LoVo (cell line): Measurements from ENCODE around the gene SPATA1.
"Not testable (repeated sequence)": the region's sequence is repeated elsewhere in the genome, so short reads cannot be mapped to it uniquely, and the experiment has no call there.

Experiments
- DNase-seq: peaks from one replicate; pipeline ENCODE4 v3.0.0-alpha.2; 2016; ENCODE audit warnings: low spot score

SPATA1 gene

DNA sequence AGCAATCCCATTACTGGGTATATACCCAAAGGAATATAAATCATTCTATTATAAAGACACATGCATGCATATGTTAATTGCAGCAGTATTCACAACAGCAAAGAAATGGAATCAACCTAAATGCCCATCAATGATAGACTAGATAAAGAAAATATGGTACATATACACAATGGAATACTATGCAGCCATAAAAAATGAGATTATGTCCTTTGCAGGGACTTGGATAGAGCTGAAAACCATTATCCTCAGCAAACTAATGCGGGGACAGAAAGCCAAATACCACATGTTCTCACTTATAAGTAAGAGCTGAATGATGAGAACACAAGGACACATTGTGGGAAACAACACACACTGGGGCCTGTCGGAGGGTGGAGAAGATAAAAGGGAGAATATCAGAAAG, 88.8 kb downstream of the SPATA1 start:
- DNase-seq: not testable (repeated sequence)

DNA sequence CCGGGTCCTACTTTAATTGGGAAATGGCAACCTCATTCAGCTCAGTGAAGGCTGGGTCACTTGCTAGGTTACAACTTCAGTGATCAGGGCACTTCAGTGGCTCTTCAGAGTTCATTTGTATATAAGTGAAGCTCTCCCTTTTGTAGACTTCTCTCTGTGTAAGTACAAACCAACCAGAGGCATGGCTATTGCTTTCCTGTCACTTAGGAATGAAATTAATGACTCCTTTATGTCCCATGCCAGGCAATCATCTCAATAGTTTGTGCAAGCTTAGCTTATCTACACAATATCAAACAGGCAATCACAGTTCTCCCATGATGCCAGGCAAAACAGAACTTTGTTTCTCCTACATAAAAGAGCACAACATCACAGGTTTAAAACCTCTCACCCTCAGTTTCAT, 90.8 kb downstream of the SPATA1 start:
- DNase-seq: no peak

DNA sequence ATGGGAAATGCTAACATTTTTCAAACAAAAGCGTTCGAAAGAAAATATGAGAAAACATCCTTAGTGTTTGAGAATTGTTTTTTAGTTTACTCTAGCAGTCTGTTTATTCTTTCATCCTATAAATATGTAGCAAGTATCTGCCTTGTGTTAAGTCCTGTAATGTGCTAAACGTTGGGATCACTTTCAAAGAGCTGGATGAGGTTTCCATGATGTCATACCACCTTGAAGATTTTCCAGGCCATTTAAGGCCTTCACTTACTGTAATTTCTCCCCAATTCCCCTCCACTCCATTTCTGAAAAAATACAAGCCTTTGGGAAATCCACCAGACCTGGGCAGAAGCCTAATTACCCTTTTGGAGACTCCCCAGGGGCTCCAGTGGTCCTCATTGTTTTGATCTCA, 92.2 kb downstream of the SPATA1 start:
- no peak for DNase-seq

DNA sequence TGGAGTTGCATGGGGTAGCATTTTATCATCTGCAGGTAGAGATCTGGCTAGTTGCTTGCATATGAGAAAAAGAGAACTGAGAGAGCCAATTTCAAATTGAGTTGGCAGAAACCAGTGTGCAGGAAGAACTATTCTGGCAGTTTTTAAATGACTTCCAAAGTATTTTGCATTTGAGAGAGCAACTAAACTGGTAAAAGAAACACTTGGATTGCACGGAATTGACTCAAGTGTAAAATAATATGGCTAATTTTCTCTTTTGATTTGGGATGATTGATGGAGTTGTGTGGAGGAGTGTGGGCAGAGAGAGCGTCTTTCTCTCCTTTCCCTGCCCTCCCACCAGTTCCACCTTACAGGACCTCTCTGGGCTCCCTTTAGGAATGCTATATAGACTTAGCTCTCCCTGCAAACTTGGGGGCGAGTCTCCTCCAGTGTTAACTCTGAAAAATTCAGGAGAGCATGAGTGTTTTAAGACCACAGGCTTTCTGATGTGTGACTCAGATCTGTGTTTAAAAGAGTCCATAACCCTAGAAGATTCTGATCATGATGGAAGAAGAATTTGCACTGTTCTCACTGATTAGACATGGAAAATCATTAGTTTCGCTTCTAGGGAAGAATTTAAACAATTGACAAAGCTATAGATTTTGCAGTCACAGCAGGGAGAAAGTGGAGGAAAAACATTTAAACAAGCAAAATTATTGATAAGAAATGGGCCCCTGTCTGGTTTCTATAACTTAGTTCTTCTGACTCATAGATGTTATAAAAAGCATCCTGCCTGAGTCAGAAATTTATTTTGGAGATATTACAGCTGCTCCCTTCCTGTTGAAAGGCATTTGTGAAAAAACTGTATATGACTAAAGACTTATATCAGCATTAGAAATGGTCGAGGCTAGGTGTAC, 92.9 kb downstream of the SPATA1 start:
- peak; percentile 45 for DNase-seq

DNA sequence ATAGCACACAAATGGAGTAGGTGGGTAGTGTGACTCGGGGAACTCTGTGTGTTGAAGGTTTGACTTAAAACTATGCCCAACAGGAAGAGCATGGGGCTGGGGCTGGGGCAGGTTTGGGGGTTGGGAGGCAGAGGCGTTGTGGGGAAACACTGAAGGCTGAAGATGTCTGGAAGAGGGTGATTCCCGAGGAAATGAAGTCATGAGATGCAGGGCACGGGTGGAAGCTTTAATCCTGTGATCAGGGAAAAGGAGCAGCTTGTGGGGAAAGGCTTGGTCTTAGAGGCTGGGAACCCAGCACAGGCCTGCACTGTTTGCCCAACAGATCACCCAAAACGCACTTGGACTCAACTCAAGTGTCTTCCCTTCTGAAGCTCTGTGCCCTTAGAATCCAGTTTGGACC, 94.6 kb downstream of the SPATA1 start:
- DNase-seq: no peak

DNA sequence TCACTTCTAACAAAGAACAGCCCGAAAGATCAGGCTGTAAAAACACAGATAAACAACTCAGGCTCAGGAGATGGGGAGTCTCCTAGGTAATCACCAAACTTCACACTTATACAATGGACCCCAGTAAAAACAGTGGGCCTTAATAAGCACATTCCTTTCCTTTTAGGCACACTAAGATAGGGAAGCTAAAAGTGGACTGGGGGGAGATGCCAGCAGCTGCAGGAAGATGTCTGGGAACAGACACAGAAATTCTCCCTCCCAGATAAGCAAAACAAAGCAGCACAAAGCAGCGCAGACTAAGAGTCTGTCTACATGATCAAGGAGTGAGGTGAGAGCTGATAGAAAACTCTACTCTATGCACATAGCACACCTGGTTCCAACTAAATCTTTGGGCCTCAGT, 97.0 kb downstream of the SPATA1 start:
- DNase-seq: no peak

DNA sequence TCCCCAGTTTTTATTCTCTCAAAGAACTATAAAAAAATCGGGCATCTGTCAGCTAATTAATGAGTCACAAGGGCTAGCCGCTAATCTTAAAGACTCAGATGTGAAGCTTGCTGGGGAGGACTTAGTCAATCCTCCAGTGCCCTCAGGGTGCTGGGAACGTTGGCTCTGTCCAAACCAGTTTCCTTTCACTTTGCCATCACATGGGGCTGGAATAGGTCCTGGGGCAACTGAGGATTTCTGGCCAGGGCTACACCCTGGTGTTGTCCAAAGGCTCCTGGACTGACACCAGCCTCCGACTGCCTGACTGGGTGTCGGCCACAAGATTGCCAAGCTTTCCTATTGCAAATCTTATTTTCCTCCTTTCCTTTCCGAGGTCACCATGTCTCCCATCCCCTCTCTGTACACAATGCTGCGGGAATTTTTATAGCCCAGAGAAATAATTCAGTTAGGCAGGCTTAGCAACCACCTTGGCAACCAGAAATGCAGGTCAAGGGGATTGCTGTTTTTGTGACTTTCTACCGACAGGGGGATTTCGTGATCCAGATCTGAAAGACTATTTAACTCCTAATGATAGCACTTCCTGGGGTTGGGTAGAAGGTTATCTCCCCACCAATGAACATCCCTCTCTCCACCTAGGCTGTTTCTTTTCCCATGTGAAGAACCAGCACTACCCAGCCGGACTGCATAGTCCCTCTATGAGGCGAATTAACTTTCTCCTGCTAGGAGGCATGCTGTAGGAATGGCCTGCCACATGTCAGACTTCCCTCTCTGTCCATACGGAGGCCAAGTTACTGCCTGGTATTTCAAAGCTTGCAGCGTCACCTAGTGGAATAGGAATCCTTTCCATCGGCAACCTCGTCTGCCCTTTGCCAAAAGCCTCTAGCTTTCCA, 98.0 kb downstream of the SPATA1 start:
- peak; percentile 79 for DNase-seq

DNA sequence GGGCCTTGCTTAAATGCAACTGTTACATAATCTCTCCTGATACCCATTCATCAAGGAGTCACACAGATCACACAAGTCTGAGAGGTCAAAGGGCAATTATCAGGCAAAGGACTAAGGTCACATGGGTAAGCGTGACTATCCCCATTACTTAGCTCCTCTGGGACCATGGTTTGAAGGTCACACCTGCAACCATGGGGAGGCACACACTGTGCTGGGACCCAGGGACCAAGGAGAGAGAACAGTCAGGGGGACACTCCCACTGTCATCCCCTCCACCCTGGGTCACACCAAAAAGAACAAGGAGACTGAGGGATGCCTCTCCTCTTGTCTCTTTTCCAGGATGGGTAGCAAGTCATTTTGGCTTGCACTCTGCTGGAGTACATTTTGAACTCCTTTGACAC, 99.0 kb downstream of the SPATA1 start:
- no peak for DNase-seq

DNA sequence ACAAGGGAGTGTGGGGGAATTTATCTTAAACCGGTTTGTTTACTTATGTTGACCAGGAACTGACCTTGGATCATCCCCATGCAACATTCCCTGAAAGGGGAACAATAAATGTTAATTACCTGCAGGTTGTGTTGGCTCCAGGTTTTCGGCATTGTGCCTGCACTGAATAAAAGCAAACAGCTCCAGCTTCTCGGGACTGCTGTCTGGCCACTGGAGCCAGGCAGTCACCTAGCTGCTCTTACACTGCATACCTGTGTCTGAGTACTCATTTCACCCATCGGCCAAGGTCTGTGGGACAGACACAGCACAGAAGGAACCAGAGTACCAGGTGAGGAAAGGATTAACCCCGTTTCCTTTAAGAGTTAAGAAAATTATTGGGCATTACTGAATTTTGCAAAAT, 100.8 kb downstream of the SPATA1 start:
- DNase-seq: no peak

DNA sequence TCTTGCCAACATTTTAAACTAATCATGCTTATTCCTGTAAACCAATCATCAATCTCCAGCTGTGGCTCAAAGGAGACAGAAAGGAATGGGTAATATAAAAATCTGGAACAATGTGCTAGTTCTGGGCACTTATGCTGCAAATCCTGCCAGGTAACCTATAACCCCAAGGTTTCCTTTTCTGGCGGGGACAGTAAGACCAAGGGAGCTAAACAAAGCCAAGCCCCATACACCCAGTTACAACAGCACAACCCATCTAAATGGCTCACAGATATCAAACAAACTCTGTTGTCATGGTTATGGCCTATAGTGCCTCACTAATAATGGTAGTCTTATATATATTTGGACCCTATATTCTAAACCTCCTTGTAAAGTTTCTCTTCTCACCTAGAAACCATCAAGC, 104.9 kb downstream of the SPATA1 start:
- no peak for DNase-seq

DNA sequence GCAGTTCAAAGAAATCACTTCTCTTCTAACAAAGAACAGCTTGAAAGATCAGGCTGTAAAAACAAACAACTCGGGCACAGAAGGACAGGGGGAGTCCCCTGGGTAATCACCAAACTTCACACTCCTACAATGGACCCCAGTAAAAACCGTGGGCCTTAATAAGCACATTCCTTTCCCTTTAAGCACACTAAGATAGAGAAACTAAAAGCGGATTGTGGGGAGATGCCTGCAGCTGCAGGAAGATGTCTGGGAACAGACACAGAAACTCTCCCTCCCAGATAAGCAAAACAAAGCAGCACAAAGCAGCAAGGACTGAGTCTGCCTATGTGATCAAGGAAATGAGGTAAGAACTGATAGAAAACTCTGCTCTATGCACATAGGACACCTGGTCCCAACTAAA, 105.6 kb downstream of the SPATA1 start:
- DNase-seq: no peak

DNA sequence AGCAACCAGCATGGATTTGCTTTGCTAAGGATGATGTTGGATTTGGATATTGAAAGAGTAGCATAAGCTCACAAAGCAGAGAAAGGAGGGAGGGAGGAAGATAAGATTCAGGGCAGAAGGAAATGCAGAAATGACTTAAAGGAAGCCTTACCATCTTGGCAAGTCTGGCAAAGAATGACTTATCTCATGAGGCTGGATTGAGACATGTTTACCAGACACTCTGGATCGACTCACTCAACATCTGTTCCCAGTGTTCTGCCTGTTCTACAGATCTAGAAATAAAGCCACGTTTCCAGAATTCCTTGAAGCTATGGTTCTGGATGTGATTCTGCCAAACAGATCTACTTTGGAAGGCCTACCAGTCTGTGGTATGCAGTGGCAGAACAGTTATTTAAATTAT, 106.8 kb downstream of the SPATA1 start:
- DNase-seq: no peak

DNA sequence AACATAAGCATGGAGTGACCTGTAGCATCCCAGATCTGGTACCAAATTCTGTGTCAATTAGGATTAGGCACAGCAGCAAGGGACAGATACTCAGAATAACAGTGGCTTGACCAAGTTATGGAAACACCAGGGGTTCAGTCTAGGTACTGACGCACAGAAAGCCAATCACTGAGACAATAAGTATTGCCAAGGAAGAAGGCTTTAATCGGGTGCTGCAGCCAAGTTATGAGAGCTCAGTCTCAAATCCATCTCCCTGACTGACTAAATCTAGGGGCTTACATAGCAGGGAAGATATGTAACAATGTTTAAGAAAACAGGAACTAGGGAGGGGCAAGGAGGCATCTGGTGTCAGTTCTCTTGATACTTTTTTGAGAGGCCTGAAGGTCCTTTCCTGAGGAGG, 107.7 kb downstream of the SPATA1 start:
- no peak for DNase-seq

DNA sequence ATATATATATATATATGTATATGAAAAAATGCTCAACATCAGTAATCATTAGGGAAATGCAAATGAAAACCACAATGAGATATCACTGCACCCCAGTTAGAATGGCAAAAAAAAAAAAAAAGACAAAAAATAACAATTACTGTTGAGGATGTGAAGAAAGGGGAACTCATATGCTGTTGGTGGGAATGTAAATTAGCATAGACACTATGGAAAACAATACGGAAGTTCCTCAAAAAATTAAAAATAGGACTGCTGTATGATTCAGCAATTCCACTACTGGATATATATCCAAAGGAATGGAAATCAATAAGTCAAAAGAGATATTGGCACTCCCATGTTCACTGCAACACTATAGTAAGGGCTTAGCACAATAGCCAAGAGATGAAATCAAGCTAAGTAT, 109.6 kb downstream of the SPATA1 start:
- no peak for DNase-seq
